ENCODE results near the gene GANAB.

- TF ChIP-seq CTCF (IDR thresholded peaks at IDR 0.05) (no peak), POLR2A (IDR thresholded peaks at IDR 0.05) (no peak)
Observed at GRCh38 chr11:62632492-62632891, 13.9 kb downstream of the GANAB start.

Data from testis (tissue), 2 donors.